GM18507 (cell line): Measurements from ENCODE around the gene IKZF5.

ENCODE experiments used
- DNase-seq: peaks from one replicate; pipeline ENCODE4 v3.0.0; 2011; ENCODE audit warnings: low read depth; ENCODE audit not compliant: insufficient read length; ENCODE audit errors: extremely low spot score
- FAIRE-seq: peaks from 2 replicates; lab custom pipeline; 2011; peaks lifted over from hg19 to GRCh38; lab: Jason Lieb, UNC

IKZF5 gene

DNA sequence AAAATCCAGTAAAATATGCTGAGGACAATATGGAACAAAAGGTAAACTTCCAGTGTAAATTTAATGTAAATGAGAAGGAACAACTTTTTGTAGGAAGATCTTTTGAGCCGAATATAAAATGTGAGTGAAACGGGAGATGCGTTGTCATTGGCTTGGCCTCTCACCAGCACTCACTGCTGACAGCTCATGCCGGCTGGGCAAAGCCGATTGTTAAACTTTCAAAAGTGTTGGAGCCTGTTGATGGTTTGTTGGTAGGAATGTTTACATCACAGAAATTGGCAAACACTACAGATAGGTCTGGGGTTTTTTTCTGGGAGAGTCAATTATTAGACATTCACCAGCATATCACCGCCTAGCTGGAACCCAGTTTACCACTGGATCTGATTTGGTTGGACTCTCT is 22.3 kb downstream of the IKZF5 start:
- DNase-seq: no peak
- FAIRE-seq: no peak

DNA sequence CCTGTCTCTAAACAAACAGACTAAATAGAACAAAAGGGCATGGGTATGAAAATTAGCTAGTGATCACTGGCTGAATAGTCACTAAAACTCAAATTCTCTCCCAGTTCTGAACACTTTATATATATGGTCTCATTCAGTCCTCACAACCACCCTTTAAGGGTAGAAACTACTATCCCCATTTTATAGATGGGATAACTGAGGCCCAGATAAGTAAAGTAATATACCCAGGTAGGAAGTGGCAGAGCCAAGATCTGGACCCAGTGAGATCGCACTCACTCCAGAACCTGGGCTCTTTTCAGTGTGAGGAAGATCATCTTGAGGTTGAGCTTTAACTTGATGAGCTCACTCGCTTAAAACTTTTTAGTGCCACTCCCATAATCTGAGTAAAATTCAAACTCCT is 23.9 kb downstream of the IKZF5 start:
- FAIRE-seq (no peak), DNase-seq (no peak)

DNA sequence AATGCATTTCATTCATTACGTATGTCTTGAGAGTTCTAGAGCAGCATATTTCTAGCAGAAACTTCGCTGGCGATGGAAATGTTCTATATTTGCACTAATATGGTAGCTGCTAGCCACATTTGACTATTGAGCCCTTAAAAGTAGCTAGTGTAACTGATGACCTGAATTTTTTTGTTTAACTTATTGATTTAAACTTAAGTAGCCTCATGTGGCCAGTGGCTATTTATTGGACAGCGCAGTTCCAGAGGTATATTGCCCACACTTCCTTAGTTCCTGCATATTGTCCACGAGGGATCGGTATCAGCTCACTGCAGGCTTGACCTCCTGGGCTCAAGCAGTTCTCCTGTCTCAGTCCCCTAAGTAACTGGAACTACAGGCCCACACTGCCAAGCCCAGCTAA is 24.7 kb downstream of the IKZF5 start:
- no peak for FAIRE-seq
- DNase-seq: no peak

DNA sequence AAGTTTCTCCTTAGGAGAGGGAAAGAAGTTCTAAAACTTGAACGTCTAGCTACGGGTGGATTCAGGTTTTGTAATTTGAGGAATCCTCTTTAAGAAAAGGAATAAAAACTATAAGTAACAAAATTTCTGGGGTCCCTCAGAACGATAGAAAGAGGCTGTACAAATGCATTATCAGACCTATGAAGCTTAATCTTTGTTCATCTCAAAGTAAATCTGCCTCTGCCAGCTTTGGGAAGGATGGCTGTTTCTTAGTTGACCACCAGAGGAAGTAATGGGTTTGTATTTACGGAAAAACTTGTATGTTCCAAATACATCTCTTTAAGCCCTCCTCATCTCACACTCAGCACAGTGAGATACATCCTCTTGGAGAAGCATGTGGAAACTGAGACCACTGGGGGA is 27.5 kb downstream of the IKZF5 start:
- no peak for DNase-seq
- FAIRE-seq: no peak

DNA sequence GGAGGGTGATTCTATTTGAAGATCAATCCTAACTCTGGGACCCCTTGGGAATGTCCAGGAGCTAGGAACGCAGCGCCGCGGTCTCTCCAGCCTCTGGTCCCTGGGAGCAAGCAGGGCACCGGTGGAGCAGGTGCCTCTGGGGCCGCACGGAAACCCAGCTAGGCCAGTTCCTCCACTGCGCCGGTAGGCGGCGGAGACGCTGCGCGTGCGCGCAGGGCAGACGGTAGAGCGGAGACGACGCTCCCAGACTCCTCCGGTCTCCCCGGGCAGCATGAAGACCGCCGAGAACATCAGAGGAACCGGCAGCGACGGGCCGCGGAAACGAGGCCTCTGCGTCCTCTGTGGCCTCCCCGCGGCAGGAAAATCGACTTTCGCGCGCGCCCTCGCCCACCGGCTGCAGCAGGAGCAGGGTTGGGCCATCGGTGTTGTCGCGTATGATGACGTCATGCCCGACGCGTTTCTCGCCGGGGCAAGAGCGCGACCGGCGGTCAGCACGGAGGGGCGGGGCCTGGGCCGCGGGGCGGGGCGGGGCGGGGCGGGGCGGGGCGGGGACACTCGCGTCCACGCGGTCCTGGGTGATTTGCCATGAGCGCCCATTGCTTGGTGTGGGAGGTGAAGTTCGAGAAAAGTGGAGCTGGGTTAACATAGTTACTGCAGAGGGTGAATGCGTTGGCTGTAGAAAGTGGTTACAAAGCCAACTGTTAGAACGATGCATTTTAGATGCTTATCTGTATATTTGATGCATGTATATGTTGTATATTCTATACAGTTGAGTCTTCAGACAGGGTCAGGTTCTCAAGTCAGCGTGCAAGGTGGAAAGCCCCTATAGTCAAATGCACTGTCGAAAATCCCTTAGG is 28.2 kb downstream of the IKZF5 start, which contains the start of gene PSTK:
TSS of gene PSTK (plus strand) at position 193 of the 857 bp plus-strand sequence. CDS start at position 272, 79 bp downstream.
- DNase-seq (peak; percentile 91), FAIRE-seq (peak; percentile 87)

DNA sequence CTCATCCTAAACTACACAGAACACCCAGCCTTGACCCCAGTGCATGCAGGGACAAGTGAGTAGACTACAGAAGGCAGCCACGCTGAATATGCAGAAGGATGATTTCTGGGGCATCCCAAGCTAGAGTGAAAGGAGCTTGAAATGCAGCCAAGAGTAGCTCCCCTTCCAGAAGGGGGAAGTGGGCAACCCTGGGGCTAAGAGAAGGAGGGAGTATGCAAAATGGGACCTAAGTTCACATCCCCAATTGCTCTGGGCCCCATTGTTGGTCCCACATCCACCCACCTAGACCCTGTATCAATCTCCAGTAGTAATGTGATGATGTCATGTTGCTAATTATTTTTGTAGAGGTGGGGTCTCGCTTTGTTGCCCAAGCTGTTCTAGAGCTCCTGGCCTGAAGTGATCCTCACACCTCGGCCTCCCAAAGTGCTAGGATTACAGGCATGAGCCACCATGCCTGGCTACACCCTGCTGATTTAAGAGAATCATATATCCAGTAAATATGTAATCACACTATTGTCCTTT is 34.0 kb downstream of the IKZF5 start:
- FAIRE-seq: no peak
- no peak for DNase-seq

DNA sequence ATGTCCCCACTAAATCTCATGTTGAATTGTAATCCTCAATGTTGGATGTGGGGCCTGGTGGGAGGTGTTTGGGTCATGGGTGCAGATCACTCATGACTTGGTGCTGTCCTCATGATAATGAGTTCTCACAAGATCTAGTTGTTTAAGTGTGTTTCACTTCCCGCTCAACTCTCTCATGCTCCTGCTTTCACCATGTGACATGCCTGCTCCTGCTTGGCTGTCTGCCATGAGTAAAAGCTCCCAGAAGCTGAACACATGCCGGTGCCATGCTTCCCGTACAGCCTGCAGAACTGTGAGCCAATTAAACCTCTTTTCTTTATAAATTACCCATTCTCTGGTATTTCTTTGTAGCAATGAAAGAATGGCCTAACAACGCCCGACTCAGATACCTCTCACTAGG is 34.6 kb downstream of the IKZF5 start:
- DNase-seq: no peak

DNA sequence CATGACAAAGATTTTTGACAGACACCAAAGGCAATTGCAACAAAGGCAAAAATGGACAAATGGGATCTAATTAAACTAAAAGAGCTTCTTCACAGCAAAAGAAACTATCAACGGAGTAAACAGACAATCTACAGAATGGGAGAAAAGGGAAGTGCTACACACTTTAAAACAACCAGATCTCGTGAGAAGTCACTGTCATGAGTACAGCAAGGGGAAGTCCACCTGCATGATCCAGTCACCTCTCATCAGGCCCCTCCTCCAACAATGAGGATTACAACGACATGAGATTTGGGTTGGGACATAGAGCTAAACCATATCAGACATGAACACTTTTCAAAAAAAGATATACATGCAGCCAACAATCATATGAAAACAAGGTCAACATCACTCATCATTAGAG is 39.9 kb downstream of the IKZF5 start:
- no peak for DNase-seq
- FAIRE-seq: no peak

More for the DNA sequence above, 34.6 kb downstream of the IKZF5 start:
- FAIRE-seq: no peak

DNA sequence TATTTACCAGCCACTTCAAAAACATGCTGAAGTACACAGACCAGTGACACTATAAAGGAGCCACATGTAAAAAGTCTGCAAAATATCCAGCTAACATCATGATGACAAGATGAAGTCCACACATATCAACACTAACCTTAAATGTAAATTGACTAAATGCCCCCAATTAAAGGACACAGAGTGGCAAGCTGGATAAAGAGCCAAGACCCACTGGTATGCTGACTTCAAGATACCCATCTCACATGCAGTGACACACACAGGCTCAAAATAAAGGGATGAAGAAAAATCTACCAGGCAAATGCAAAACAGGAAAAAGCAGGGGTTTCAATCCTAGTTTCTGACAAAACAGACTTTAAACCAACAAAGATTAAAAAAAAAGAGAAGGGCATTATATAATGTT is 41.7 kb downstream of the IKZF5 start:
- DNase-seq (no peak), FAIRE-seq (no peak)

DNA sequence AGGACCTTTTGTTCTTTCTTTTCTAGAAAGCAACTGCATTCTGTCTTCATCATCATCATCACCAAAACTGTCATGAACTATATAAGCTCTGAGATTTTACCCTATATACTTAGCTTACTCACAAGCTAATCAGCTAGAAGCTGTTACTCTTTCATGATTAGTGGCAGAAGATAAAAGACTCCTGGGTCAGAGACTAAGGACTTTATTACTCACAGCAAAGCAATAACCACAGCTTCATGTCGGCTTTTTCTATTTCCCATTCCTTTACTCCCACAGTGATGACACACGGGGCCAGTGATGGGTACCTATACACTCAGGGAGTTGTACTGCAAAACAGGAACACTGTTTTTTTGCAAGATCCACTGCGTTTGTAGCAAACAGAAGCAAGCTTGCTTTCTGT is 46.2 kb downstream of the IKZF5 start:
- FAIRE-seq (no peak), DNase-seq (no peak)

DNA sequence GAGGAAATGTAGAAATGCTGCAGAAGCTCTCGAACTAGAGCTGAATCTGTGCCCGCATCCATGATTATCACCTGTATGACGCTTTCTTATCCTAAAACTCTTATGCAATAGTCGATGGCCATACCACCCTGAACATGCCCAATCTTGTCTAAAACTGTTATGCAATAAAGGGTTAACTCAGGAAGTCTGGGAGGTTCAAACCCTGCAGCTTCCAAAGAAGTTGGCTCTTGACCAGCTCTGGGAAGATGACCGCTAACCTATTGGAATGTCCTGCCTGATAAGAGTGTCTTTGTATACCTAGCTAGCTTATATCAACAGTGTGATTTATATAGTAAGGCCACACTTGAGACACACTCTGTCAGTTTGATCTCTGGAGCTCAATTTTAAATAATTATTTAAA is 51.1 kb downstream of the IKZF5 start:
- no peak for DNase-seq
- FAIRE-seq: no peak

DNA sequence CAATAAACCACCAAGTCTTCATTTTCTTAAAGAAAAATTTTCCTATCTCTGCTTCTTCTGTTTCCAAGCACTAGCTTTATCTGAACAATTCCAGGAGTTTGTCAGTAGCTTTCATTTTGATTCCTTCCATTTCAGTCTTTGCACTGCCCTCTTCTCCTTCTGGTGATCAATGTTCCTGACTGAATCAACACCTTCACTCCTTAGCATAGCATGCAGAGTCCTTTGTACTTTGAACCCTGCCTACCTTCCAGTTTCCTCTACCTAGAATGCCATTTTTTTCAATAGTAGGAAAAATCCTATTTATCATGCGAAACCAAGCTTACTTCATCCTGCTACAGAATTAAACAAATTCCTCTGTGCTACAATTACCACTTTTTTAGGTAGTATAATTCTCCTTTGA is 52.7 kb downstream of the IKZF5 start:
- DNase-seq (no peak), FAIRE-seq (no peak)

DNA sequence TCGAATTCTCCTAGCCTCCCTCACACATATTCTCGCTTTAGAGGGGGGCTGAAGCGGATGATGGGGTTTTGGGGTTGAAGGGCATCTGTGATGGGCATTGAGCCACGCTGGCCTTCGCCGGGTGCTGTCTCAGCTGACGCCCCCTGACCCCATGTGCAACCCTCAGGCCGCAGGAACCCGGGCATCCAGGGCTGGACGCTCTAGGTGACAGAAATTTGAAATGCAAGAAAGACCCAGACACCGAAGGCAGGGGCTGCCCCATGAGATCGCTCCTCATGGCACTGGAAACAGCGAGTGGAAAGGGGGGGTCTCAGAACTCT is 53.9 kb downstream of the IKZF5 start:
- no peak for FAIRE-seq
- no peak for DNase-seq

DNA sequence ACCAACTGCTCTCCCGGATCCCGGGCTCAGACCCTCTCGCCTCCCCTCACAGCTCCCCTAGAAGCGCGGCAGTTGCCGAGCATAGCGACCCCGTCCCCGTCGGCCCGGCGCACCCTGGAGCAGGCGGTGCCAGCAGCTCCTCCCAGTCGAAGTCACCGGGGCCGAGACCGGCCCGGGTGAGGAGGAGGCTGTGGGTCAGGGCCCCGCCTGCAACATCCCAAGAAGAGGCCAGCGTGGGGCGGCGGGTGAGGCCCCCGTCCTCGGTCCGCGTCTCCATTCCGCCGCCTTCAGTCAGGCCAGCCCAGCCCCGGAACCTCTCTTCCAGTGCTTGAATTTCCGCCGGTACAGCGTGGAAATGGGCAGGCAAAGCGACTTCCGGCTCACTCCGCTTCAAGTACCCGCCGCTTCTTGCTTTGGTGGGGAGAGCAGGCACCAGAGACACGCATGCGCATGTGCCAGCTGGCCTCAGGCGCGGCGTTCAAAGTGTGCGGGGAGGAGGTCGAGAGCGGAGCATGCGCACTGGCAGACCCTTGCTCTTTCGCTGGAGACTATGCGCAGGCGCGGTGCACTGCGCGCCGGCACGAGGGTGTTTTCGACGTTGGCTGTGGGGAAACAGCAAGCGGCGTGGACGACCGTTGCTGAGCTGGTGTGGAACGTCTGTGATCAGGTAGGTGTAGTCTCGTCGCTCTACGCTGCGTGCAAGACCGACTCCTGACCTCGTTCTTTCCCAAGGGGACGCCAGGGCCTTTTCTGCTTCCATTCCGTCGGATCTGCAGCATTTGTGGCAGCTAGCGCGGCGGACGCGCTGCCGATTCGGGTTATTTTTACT is 54.5 kb downstream of the IKZF5 start, which contains the start of gene C10orf88:
TSS of gene C10orf88 (minus strand) at position 326 of the 829 bp plus-strand sequence. CDS start at position 277, 49 bp downstream.
- FAIRE-seq: peak; percentile 97
- peak; percentile 94 for DNase-seq

DNA sequence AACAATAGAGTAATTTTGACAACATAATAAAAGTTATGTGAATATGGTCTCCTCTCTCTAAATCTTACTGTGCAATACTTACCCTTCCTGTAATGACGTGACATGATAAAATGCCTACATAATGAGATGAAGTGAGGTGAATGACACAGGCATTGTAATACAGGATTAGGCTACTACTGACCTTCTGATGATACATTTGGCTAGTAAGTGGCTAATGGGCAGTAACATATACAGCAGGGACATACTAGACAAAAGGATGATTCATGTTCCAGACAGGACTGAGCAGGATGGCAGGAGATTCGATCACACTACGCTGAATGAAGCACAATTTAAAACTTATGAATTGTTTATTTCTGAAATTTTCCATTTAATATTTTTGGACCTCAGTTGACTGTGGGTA is 59.3 kb downstream of the IKZF5 start:
- FAIRE-seq (no peak), DNase-seq (no peak)
